NT2/D1 (cell line): ENCODE results near the gene CLCA4.

Experiments
- SUZ12 ChIP-seq: IDR thresholded peaks from 2 replicates; pipeline ENCODE4 v1.6.1; 2011; ENCODE audit not compliant: insufficient read length, insufficient read depth; ENCODE audit errors: extremely low read depth
- ZNF274 ChIP-seq: IDR thresholded peaks from 2 replicates; pipeline ENCODE4 v1.6.1; 2011; ENCODE audit warnings: mild to moderate bottlenecking, low read depth, low read length

DNA sequence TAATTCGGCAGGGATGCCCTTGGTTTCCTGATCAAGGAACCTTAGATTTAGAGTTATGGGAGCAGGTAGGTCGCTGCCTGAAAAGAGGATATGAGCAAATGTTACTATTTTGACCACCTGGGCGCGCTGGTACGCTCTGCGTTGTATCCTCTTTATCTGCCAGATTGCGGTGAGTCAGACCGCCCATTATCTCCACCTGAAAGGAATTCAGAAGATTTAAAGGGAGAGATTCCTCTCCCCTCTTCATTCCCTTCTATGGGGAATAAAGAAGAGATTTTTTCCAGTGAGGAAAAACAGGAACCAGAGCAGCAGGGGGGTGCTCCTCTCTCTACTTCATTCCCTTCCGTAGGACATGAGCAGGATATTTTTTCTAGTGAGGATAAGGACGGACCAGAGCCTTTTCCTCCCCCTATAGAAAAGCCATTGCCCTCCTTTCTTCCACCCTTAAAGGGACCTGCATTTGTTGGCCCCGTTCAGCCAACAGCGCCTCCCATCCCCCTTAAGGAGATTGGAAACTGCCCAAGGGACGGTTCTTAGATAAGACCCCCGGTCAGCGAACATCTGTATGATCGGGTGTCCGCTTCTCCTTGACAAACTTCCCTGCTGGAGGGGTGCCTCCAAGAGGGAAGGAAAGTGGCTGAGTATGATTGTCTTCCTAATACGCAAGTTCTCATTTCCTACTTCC, 44.0 kb upstream of the CLCA4 start:
- TF ChIP-seq ZNF274 (no peak), SUZ12 (no peak)
